ENCODE results near the gene LGI1.

The LGI1 gene

GRCh38 chr10:93755443-93756116 lies 2.2 kb upstream of the LGI1 start:
- no peak for DNase-seq

GRCh38 chr10:93756118-93756517 lies 1.6 kb upstream of the LGI1 start:
- DNase-seq: no peak

DNA sequence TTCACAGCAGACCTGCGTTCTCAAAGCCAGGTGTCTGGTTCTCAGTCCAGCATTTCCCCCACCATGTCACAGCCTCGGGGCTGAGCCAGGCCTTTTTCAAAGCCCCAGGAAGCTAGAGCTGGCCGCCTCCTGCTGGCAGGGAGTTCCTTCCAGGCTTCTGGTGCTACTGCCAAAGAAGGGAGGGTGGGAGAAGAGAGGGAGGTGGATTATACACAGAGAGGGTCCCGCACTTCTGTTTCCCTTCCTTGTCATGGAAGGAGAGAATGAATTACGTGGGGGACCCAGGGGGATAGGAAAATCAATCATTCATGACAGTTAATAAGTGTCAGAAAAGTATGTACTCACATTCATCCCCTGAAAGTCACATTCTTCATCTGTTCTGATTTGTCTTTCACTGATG lies 600 bp upstream of the LGI1 start:
- DNase-seq: no peak

GRCh38 chr10:93758508-93758885 lies 761 bp downstream of the LGI1 start:
- DNase-seq: no peak

DNA sequence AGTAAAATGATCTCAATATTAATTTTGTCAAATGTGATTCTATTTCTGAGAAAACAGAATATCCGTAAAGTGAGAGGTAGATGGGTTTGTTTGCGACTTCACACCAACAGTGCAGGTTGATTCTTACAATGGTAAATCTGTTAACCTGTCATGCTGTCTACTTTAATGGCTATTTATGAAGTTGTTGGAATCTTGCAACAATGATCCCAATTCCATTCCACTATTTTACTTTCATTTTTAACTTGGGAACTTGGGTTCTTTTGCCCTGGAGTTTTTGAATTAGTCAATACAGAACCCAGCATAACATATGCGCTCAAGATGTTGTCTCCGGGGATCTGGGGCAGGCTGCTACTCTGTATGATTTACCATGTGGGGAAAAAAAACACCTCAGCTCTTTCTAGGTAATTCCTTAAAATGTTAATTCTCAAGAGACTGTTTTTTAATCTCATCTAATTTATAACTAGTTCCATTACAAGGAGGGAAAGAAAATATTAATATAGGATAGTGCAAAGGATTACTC lies 1.2 kb downstream of the LGI1 start:
- no peak for DNase-seq

- no peak for DNase-seq
These were observed 2.8 kb downstream of the LGI1 start for GRCh38 chr10:93760490-93760889.

- no peak for DNase-seq
These were observed 5.2 kb downstream of the LGI1 start for GRCh38 chr10:93762979-93763391.

GRCh38 chr10:93766918-93767317 lies 9.2 kb downstream of the LGI1 start:
- DNase-seq: no peak

GRCh38 chr10:93767724-93768399 lies 10.1 kb downstream of the LGI1 start:
- no peak for DNase-seq

GRCh38 chr10:93768892-93769291 lies 11.2 kb downstream of the LGI1 start:
- no peak for DNase-seq

GRCh38 chr10:93771354-93771753 lies 13.6 kb downstream of the LGI1 start:
- no peak for DNase-seq

DNA sequence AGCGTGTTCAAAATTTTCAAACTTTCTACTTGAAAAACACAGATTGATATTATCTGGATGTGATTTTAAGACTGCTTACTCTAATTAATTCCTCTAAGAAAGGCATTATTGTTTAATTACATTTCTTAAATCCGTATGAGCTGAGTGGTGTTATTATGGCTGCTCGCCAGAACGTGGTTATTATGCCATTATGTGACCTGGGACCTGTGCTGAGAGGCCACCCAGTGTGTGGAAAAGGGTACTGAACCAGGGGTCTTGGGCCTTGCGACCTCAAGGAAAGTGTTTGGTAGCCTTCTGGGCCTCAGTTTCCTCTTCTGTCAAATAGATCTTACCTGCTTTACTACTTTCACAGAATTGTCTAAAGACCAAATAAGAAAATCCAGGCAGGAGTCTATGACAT lies 15.4 kb downstream of the LGI1 start:
- DNase-seq: no peak

GRCh38 chr10:93773705-93774104 lies 16.0 kb downstream of the LGI1 start:
- DNase-seq: no peak

DNA sequence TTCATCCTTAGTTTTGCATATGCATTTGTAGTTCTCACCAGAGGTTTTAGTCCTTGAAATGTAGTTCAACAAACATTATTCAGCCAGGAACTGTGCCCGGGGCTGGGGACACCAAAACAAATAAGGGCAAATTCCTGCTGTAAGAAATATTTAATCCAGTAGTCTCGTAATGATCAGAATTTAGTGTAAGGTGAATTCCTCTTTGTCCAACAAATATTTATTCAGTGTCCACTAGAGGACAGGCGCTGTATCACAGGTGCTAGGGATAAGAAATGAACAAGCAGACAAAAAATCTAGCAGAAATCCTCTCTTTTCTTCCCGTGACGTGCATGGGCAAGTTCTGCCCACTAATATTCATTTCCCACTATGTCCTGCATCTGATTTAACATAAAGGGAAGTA lies 17.6 kb downstream of the LGI1 start:
- DNase-seq: no peak

GRCh38 chr10:93777092-93777491 lies 19.4 kb downstream of the LGI1 start:
- peak; percentile 52 for DNase-seq

GRCh38 chr10:93784059-93784458 lies 26.3 kb downstream of the LGI1 start:
- DNase-seq: no peak

DNA sequence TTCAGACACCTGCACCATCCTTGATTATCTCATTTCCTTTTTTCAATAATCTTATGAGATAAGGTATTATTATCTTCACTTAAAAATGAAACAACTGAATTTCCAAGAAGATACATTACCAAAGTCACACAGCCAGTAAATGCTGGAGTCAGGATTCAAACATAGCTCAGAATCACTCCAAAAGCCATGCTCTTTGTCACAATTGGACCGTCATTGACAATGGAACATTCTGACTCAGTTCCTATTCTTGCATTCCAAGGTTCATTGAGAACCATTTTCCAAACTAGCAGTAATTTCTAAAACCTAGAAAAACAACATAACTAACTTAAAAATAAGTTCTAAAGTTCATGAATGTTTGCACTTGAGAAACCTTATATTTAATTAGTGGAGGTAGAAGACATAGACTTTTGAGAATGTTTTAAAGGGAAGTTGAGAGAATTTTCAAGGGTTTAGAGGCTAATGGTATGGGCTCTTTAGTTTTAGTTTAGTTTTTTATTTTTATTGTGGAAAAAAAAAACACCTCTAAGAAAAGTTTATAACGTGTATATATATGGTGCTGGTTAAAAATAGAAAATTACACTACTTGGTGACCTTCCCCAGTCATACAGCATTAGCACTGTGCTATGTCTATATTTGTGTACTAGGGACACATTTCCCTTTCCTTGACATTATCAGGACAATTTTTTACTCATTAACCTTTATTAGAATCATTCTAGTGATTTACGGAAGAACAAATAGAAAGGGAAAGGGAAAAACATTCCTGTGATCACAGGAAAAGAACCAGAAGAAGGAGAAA lies 30.9 kb downstream of the LGI1 start:
- no peak for DNase-seq

GRCh38 chr10:93790439-93790838 lies 32.7 kb downstream of the LGI1 start:
- no peak for DNase-seq

DNA sequence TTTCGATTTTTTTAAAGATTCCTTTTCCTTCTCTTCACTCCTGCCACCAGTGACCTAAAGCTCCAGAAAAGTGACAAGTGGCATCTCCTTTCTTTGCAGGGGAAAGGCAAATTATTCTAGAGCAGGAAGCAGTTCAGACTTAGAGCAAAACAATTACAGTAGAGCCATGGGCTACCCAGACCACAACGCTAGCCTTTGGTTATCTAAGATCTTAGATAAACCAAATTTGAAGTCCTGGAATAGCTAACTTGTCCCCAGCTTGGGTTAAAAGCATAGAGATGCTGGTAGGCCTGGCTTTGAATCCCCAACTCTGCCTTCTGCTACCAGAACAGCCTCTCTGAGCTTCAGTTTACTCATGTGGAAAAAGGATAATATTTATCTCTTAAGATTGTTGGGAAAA lies 38.4 kb downstream of the LGI1 start:
- DNase-seq: no peak

- DNase-seq: no peak
These were observed 40.1 kb downstream of the LGI1 start for GRCh38 chr10:93797825-93798224.

GRCh38 chr10:93799155-93799708 lies 41.5 kb downstream of the LGI1 start:
- DNase-seq: no peak

GRCh38 chr10:93804200-93804599 lies 46.5 kb downstream of the LGI1 start:
- DNase-seq: no peak

- DNase-seq: peak; percentile 95
These were observed 49.2 kb downstream of the LGI1 start for GRCh38 chr10:93806903-93807302.

- no peak for DNase-seq
These were observed 49.6 kb downstream of the LGI1 start for GRCh38 chr10:93807371-93807770.
